GM12874 (cell line): ENCODE data around the gene CNTD1.

ENCODE experiments used
- TF ChIP-seq, protein P1 (sequence below): IDR thresholded peaks from 2 replicates; pipeline ENCODE4 v1.5.1; 2011; ENCODE audit warnings: low read depth, mild to moderate bottlenecking, control low read depth, low read length, moderate library complexity; ENCODE audit not compliant: insufficient read depth

CNTD1 gene

DNA sequence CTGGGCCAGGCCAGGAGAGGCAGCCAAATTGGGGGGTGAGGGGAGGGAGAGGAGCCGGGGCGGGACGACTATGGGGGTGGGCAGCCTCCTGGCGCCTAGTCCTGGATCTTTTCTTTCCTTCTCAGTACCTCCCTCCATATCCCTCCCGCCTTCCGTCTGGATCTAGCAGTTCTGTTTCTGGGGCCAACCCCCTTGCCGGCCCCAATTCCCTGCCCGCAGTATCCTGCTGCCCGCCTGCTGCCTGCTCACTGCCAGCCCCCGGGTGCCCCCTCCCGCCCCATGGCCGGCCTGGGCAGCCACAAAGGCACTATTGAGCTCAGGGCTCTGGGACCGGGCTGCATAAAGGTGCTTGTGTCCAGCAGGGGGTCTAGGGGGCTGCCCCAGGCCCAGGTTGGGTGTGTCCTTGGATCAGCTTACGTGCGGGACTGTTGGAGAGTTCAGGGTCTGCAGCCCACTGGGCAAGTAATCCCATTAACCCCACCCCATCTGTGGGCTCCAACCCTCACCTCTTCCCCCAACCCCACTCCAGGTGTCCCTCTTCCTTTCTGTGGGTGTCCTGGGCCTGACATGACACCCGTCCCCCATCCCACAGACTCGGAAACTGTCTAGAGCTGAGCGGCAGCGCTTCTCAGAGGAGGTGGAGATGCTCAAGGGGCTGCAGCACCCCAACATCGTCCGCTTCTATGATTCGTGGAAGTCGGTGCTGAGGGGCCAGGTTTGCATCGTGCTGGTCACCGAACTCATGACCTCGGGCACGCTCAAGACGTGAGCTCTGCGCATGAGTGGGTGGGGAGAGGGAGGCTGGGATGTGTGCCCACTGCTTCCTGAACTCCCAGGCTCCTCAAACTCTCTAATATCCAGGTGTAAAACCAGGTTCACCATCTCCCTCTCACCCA is 16.2 kb upstream of the CNTD1 start:
- TF ChIP-seq, protein P1, sequence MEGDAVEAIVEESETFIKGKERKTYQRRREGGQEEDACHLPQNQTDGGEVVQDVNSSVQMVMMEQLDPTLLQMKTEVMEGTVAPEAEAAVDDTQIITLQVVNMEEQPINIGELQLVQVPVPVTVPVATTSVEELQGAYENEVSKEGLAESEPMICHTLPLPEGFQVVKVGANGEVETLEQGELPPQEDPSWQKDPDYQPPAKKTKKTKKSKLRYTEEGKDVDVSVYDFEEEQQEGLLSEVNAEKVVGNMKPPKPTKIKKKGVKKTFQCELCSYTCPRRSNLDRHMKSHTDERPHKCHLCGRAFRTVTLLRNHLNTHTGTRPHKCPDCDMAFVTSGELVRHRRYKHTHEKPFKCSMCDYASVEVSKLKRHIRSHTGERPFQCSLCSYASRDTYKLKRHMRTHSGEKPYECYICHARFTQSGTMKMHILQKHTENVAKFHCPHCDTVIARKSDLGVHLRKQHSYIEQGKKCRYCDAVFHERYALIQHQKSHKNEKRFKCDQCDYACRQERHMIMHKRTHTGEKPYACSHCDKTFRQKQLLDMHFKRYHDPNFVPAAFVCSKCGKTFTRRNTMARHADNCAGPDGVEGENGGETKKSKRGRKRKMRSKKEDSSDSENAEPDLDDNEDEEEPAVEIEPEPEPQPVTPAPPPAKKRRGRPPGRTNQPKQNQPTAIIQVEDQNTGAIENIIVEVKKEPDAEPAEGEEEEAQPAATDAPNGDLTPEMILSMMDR = no peak

DNA sequence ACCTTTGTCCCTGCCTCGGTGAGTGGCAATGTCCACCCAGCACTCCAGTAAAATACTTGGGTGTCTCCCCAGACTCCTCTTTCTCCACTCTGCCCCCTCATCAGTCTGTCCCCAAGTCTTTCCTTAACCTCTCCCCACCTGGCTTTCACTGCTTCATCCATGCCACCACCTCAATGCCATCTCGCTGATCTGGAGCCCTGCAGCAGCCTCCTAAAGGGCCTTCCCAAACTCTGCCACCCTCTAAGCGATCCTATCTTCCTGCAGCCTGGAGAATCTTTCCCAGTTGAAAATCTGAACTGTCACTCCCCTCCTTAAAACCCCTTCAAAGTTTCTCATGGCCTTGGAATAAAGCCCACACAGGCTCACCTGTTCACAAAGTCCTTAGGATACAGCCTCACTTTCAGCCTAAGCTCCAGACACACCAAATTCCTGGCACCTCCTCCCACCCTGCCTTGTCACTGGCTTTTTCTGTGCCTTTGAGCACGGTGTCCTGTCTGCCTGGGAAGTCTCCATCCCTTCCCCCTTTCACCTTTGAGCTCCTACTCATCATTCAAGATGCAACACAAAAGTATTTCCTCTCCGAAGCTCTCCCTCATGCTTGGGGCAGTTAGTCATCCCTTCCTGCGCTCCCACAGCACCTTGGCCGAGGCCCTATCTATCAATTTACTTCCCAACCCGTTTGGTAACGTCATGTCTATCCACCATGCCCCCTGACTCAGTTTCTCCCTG is 15.4 kb upstream of the CNTD1 start:
- TF ChIP-seq, protein P1 = no peak

DNA sequence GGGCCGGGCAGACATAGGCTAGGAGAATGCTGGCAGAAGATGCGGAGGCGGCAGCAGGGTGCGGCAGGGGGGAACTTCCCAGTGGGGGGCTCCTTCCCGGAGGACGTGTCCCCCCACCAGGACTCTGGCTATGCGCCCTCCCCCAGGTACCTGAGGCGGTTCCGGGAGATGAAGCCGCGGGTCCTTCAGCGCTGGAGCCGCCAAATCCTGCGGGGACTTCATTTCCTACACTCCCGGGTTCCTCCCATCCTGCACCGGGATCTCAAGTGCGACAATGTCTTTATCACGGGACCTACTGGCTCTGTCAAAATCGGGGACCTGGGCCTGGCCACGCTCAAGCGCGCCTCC is 14.9 kb upstream of the CNTD1 start:
- TF ChIP-seq, protein P1 = no peak

- TF ChIP-seq, protein P1 = no peak
Observed at GRCh38 chr17:42784409-42784808, 14.3 kb upstream of the CNTD1 start.

DNA sequence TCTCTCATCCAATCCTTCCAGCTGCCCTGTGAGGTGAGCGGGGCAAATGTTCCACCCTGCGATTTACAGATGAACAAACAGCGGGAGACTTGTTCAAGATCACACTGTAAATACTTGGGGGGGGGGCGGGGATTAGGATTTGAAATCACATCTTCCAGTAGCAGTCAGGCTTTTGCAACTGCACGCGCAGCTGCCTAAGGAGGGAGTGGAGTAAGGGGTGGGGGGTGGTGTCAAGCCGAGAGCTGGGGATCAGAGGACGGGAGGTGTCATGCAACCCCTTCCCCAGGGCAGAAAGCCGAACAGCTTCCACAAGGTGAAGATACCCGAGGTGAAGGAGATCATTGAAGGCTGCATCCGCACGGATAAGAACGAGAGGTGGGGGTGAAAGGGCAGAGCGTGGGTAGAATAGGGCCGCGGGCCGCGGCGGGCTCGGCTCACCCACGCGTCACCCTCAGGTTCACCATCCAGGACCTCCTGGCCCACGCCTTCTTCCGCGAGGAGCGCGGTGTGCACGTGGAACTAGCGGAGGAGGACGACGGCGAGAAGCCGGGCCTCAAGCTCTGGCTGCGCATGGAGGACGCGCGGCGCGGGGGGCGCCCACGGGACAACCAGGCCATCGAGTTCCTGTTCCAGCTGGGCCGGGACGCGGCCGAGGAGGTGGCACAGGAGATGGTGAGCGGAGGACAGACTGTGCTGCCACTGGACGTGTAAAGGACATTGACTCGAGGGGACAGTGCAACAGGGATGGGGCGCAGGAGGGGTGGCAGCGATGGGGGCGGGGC is 13.7 kb upstream of the CNTD1 start:
- TF ChIP-seq, protein P1 = no peak

GRCh38 chr17:42787266-42787665 is 11.4 kb upstream of the CNTD1 start:
- TF ChIP-seq, protein P1 = no peak

DNA sequence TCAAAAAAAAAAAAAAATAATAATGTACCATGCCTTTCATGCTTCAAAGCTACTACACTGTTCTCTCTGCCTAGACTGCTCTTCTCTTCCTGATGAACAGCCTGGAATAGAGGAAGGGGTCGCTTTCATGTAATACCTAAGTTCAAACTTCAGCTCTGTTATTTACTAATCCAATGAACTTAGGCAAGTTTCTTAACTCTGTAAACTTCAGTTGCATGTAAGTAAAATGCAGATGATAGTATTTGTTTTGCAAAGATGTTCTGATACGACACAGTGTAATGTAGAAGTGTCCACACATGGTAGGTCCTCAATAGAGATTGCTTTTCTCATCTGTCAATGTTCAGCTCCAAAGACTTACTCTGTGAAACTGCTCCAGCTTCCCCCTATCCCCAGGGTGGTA is 6.7 kb upstream of the CNTD1 start:
- TF ChIP-seq, protein P1 = no peak
